Sciatic nerve (tissue), 2 donors: ENCODE data around the gene HBE1. TPM values are rescaled to one million over a fixed set of nuclear protein-coding genes. Genes with fewer than 3 reads are reported as not detected.

Experiments used
- ATAC-seq: fragments of 200-7000 bp; cut with Tn5 transposase; one replicate; pipeline ENCODE4 v1.9.1; 2020; ENCODE audit warnings: mild to moderate bottlenecking, moderate library complexity
- DNase-seq: peaks from one replicate; pipeline ENCODE4 v3.0.0-alpha.2; 2020; ENCODE audit warnings: low spot score
- intact Hi-C: fragments of 100-400 bp; cut with DNase I; formaldehyde crosslinking; loops from one replicate; pipeline ENCODE4 v1.14.2; 2022
- total RNA-seq: library from RNA; stranded (reverse); fragmentation: NEBNext Ultra II Directional; extraction: Animal tissue kit (Norgen Biotek cat#: 25700); gene quantifications from one replicate; pipeline ENCODE4 v1.2.1, GENCODE V29; 2021
- donor health status: DM: no; HTN: no; CAD: no.
- donor health status: DM: no; HTN: no; CAD: no.

The HBE1 gene
- total RNA-seq, 1 donor from 2014 or later = not detected

DNA sequence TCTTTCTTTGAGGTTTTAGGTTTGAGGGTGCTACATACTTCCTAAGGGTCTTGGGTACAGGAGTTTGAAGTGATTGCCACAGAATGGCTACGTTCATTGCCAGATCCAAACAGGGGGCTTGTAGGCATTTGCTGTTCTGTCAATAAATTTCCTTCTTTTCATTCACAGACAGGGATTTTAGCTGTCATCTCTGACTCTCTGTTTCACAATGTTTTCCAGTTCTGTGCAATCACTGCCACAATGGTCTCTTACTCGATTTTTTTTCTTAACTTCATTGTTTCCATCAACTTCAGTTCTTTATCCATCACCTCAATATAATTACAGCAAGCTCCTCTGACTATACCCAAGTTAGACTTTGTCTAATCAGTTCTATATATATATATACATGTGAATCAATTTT is 29.3 kb downstream of the HBE1 start:
- intact Hi-C loops = no loop called here
- ATAC-seq = no peak

DNA sequence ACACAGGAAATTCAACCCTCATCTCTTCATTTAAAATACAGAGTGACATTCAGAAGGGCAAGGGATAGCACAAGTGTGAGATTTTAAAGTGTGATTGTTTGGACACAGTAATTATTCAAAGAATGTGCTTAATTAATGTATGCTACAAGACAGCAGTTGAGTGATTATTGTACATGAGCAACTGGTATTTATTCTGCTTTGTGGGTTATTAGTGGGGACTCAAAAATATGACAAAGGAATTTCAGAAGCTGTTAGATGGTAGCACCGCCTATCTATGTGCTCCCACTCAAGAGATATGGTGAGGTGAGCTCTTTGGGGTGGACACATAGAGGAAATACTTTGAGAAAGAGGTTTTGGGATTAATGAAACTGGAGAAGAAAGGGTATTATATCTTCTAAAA is 29.7 kb downstream of the HBE1 start:
- ATAC-seq = no peak
- intact Hi-C loops = no loop called here

More for the DNA sequence above, 29.3 kb downstream of the HBE1 start:
- no peak for DNase-seq

DNA sequence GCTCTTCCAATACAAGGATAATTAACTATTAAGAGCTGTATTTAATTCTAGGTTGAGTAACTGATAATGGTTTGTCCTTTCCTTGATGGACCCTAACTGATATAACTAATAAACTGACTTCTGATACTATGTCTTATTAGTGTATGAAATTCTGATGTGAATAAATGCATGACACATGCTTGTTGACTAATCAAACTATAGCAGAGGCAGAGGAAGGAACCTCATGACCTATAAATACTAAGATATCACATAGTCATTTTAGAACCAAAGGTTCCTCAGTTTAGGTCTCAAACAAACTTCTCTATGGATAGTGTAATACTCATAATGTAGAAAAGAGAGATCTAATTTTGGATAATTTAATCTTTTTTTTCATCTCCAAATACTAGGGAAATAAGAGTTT is 30.7 kb downstream of the HBE1 start:
- ATAC-seq = no peak
- intact Hi-C loops = no loop called here
- no peak for DNase-seq

More for the DNA sequence above, 29.7 kb downstream of the HBE1 start:
- DNase-seq = no peak

DNA sequence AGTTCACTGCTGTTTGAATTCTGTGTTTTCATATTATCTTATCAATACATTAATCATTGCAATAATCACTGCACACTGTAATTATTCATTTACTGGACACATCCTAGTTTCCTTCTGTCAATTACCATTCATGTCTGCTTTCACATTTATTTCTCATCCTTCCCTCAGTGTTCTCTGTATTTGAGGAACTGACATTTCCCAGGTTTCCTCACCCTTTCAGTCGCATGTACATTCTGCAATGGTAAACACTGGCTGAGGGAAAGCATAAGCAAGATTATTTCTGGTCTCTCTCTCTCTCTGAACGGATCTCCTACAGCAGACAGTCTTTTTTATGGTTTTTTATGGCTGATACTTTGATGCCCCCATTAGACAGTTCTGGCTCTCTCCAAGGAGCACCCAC is 31.3 kb downstream of the HBE1 start:
- intact Hi-C loops = no loop called here
- no peak for DNase-seq
- no peak for ATAC-seq

DNA sequence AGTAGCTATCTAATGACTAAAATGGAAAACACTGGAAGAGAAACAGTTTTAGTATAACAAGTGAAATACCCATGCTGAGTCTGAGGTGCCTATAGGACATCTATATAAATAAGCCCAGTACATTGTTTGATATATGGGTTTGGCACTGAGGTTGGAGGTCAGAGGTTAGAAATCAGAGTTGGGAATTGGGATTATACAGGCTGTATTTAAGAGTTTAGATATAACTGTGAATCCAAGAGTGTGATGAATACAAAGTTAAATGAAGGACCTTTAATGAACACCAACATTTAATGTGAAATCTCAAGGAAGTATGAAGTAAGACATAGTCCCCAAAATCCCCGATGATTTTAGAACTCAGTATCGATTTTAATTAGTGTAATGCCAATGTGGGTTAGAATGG is 32.3 kb downstream of the HBE1 start:
- ATAC-seq (no peak), DNase-seq (no peak)
- intact Hi-C loops = no loop called here

DNA sequence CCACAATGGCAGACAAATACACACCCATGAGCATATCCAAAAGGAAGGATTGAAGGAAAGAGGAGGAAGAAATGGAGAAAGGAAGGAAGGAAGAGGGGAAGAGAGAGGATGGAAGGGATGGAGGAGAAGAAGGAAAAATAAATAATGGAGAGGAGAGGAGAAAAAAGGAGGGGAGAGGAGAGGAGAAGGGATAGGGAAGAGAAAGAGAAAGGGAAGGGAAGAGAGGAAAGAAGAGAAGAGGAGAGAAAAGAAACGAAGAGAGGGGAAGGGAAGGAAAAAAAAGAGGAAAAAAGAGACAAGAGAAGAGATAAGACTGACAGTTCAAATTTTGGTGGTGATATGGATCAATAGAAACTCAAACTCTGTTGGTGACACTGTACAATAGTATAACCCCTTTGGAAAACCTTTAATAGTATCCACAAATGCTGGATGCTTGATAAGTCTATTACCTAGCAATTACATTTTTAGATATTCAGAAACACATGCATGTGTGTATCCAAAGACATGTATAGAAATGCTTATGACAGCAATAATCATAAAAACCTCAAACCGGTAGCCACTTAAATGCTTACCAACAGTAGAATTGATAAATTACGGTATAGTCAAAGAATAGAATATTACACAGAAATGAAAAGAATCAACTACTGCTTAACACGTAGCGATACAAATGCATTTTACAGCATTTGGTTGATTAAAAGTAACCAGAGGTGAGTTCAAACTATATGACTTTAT is 34.2 kb downstream of the HBE1 start:
- intact Hi-C loops = no loop called here
- DNase-seq (no peak), ATAC-seq (no peak)

DNA sequence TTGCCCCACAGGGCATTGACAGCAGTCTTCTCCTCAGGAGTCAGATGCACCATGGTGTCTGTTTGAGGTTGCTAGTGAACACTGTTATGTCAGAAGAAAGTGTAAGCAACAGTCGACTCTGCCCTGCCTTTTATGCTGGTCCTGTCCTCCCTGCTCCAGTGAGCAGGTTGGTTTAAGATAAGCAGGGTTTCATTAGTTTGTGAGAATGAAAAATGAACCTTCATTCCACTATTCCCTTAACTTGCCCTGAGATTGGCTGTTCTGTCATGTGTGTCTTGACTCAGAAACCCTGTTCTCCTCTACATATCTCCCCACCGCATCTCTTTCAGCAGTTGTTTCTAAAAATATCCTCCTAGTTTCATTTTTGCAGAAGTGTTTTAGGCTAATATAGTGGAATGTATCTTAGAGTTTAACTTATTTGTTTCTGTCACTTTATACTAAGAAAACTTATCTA is 35.3 kb downstream of the HBE1 start, which contains the start of gene HBD:
TSS of gene HBD (minus strand) at position 103 of the 454 bp plus-strand sequence. CDS start at position 53, 50 bp downstream.
- ATAC-seq = no peak
- DNase-seq = no peak
- intact Hi-C loops = no loop called here

DNA sequence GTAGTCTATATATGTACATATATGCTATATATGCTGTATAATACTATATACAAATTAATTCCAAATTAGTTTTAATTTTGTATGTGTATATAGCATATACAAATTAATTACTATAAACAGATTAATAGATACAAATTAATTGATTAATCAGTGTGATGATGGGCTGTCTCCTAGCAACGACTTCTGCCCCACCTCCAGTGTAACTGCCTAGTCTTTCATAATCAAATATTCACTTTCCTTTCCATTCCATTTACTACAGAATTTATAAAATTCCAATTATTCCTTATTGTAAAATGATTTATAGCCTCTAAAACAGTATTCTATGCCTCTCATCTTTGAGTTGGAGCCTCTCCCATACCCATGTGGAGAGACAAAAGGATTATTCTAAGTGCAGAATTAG is 36.4 kb downstream of the HBE1 start:
- no peak for DNase-seq
- no peak for ATAC-seq
- intact Hi-C loops = no loop called here

DNA sequence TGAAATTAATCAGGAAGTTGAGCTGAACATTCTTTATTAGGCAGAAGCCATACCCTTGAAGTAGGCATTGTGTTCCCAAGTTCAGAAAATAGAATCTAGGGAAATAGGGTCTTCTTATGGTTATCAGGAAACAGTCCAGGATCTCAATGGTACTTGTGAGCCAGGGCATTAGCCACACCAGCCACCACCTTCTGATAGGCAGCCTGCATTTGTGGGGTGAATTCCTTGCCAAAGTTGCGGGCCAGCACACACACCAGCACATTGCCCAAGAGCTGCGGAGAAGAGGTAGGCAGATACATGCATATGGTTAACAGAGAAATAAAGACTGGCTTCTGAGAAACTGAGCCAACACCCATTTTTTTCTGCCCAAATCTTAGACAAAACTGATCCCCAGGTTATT is 36.9 kb downstream of the HBE1 start:
- DNase-seq (no peak), ATAC-seq (no peak)
- intact Hi-C loops = no loop called here

DNA sequence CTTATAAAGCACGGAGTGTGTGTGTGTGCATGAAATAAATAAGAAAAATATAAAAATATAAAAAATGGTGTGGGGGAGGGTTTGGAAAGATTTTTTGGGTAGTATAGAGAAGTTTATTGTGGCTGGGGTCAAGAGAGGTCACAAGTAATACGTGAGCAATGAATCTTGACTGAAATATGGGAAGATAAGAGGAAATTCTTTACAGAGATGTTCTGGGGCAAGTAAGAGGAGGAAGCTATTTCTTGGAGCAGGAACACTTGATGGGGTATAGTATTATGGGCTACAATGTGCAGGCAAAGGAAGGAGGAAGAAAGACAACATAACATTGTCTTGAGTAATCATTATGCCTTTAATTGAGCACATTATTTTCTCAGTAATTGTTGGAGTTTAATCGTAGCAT is 37.6 kb downstream of the HBE1 start:
- intact Hi-C loops = no loop called here
- no peak for ATAC-seq
- no peak for DNase-seq

DNA sequence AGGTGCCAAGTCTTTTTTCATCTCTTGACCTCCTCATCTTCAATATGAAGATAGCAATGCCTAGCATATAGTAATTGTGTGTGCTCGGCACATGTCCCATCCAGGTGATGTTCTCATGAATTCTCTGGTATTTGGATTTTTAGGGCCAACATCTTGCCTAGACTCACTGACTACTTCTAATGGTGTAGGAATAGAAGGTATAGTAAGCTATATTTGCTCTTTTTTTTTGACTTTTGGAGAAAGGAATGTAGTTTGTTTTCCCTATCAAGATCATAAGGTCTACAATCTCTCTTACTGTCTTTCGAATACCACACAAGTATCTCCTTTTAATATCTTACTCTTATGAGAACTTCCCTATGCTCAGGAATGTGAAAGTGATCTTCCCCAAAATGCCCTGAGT is 38.6 kb downstream of the HBE1 start:
- intact Hi-C loops = no loop called here
- ATAC-seq (no peak), DNase-seq (no peak)

DNA sequence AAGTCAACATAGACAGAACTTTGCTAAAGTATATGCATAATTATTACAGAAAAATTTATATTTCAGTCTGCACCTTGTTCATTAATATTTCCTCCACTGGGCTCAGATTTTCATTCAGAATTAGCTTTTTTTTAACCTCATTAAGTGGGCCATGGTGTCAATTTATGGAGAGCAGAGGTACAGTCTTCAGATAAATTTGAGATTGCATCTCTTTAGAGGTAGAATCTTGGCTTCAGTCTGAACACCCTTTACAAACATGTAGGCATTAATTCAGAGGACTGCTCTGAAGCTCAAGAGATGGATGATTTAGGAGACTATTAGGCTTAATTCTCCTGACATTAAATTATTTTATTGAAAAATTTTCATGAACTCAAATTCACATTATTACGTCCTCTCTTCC is 39.5 kb downstream of the HBE1 start:
- ATAC-seq = no peak
- DNase-seq = no peak
- intact Hi-C loops = no loop called here

DNA sequence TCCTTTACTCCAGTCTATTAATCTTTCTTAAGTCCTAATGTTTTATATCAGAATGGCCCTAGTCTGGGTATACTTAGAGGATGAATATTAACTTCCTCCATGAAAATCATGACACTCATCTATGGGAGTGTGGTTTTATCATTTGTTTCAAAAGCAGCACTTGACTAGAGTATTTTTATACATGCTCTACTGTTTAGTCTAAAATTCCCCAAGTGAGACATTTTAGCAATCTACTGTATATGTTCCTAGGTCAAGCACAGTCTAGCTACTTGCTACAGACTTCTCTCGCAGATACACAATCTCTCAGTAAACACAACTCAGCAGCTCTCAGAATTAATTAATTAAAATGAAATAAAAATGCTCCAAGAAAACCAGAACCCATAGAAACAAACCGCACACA is 39.9 kb downstream of the HBE1 start:
- intact Hi-C loops = no loop called here
- DNase-seq = no peak
- no peak for ATAC-seq

DNA sequence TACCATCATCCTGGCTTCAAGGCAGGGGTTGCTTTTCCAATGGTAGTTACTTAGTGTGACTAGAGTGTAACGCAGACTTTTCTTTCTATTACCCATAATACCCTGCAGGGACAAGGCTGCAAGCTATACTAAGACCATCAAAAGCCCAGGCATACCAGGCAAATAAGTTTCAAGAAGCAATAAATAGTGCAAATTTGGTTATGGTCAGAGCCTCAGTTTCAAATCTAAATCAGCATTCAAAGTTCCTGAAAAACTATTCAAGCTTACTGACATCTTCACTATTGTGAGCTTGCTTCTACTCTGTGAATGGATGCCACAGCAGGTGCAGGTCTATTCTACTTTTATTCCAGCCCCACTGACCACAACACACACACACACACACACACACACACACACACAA is 40.4 kb downstream of the HBE1 start:
- no peak for DNase-seq
- intact Hi-C loops = no loop called here
- ATAC-seq = no peak

DNA sequence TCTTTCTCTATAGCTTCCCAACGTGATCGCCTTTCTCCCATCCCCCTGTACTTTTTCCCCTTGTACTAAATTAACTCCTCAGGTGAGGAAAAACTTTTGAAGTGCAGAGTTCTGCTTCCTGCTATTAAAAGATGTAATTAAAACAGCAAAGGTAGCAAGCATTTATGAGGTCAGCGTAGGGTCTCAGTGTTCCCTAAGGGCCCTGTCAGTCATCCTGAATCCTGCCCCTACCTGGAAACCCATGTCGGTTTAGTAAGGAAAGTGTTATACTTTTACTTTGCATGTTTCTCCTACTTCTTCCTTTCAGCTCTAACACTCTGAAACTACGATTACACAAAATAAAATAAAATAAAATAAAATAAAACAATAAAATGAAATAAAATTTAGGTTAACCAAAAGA is 41.6 kb downstream of the HBE1 start:
- DNase-seq (no peak), ATAC-seq (no peak)
- intact Hi-C loops = no loop called here

DNA sequence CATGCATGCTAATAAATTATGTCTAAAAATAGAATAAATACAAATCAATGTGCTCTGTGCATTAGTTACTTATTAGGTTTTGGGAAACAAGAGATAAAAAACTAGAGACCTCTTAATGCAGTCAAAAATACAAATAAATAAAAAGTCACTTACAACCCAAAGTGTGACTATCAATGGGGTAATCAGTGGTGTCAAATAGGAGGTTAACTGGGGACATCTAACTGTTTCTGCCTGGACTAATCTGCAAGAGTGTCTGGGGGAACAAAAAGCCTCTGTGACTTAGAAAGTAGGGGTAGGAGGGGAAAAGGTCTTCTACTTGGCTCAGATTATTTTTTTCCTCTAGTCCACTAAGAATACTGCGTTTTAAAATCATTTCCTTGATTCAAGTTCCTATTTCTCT is 42.1 kb downstream of the HBE1 start:
- no peak for ATAC-seq
- no peak for DNase-seq
- intact Hi-C loops = no loop called here

DNA sequence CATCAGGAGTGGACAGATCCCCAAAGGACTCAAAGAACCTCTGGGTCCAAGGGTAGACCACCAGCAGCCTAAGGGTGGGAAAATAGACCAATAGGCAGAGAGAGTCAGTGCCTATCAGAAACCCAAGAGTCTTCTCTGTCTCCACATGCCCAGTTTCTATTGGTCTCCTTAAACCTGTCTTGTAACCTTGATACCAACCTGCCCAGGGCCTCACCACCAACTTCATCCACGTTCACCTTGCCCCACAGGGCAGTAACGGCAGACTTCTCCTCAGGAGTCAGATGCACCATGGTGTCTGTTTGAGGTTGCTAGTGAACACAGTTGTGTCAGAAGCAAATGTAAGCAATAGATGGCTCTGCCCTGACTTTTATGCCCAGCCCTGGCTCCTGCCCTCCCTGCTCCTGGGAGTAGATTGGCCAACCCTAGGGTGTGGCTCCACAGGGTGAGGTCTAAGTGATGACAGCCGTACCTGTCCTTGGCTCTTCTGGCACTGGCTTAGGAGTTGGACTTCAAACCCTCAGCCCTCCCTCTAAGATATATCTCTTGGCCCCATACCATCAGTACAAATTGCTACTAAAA is 42.9 kb downstream of the HBE1 start, which contains the start of gene HBB:
TSS of gene HBB (minus strand) at position 340 of the 579 bp plus-strand sequence. CDS start at position 290, 50 bp downstream.
- DNase-seq = no peak
- intact Hi-C loops = no loop called here
- no peak for ATAC-seq

DNA sequence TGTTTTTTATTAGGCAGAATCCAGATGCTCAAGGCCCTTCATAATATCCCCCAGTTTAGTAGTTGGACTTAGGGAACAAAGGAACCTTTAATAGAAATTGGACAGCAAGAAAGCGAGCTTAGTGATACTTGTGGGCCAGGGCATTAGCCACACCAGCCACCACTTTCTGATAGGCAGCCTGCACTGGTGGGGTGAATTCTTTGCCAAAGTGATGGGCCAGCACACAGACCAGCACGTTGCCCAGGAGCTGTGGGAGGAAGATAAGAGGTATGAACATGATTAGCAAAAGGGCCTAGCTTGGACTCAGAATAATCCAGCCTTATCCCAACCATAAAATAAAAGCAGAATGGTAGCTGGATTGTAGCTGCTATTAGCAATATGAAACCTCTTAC is 44.3 kb downstream of the HBE1 start:
- ATAC-seq (peak; percentile 45), DNase-seq (no peak)
- intact Hi-C loops = no loop called here

DNA sequence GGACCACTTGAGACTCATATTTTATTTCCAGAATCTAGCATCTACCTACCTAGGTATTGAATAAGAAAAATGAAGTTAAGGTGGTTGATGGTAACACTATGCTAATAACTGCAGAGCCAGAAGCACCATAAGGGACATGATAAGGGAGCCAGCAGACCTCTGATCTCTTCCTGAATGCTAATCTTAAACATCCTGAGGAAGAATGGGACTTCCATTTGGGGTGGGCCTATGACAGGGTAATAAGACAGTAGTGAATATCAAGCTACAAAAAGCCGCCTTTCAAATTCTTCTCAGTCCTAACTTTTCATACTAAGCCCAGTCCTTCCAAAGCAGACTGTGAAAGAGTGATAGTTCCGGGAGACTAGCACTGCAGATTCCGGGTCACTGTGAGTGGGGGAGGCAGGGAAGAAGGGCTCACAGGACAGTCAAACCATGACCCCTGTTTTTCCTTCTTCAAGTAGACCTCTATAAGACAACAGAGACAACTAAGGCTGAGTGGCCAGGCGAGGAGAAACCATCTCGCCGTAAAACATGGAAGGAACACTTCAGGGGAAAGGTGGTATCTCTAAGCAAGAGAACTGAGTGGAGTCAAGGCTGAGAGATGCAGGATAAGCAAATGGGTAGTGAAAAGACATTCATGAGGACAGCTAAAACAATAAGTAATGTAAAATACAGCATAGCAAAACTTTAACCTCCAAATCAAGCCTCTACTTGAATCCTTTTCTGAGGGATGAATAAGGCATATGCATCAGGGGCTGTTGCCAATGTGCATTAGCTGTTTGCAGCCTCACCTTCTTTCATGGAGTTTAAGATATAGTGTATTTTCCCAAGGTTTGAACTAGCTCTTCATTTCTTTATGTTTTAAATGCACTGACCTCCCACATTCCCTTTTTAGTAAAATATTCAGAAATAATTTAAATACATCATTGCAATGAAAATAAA is 44.9 kb downstream of the HBE1 start:
- ATAC-seq (no peak), DNase-seq (no peak)
- intact Hi-C loops = no loop called here

DNA sequence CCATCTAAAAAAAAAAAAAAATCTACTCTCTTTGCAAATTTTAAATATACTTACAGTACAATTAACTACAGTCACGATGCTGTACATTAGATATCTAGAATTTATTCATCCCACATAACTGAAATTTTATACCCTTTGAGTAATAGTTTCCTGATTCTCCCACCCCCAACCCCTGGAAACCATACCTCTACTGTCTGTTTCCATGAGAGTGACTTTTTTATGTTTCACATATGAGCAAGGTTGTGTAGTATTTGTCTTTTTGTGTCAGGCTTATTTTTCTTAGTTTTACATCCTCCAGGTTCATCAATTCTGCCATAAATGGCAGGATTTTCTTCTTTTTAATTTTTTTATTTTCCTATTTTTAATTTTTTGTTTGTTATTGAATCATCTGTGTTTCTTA is 46.1 kb downstream of the HBE1 start:
- DNase-seq (no peak), ATAC-seq (no peak)
- intact Hi-C loops = no loop called here
